SU-DHL-6 (cell line): ENCODE data around the gene ARPP19.

Experiments used
- EZH2phosphoT487 ChIP-seq: fragments of 200-600 bp; sonication (generic), shearing (Covaris generic); conservative IDR thresholded peaks from 2 replicates; pipeline ENCODE4 v1.6.1; 2018; ENCODE audit warnings: mild to moderate bottlenecking, antibody characterized with exemption, low read length, moderate library complexity, mixed read lengths
- TF ChIP-seq, protein P1 (sequence below): fragments of 200-600 bp; sonication (generic); IDR thresholded peaks from one replicate; pipeline ENCODE4 v1.5.1; 2017; ENCODE audit warnings: antibody characterized with exemption, mild to moderate bottlenecking, low read length, moderate library complexity; ENCODE audit not compliant: insufficient read depth, poor library complexity, severe bottlenecking

DNA sequence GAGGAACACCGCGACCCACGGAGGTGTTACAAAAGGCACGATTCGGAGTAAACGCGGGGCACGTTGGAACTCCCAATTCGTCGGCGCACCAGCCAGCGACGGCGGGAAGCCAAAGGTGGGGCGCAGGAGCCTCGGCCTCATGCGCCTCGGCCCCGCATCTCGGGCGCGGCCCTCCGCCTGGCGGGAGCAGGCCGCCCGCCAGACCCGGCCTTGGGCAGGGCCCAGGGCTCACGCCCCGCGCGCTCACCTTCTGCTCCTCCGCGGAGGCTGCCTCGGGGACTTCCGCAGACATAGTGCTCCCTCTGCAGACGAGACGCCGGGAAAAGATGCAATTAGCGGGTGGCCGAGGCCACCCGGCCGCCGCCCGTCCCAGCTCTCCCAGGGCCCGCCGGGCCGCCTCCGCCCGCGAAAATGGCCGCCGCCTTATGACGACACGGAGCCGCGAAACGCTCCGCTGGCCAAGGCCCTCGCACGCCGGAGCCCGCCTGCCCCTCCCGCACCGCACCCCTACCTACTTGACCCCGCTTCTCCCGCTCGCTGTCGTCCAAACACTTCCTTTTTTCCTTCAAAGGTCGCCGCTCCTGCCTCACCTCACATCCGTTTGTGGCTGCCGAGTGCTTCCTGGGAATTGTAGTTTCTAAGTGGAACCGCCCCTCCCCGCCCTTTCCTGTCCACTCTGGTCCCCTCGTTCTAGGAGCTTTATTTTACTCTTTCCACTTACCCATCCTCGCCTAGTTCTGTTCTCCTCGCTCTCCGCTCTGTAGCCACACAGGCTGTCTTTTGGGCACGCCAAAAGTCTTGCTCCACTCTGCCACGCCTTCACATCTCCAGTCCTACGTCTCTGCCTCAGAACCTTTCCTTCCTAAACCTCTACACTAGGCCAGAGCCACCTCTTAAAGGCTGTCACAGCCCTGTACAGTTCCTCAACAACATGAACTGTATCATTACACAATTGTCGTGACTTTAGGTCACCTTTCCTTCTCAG is at the start of gene ARPP19:
- TF ChIP-seq, protein P1, sequence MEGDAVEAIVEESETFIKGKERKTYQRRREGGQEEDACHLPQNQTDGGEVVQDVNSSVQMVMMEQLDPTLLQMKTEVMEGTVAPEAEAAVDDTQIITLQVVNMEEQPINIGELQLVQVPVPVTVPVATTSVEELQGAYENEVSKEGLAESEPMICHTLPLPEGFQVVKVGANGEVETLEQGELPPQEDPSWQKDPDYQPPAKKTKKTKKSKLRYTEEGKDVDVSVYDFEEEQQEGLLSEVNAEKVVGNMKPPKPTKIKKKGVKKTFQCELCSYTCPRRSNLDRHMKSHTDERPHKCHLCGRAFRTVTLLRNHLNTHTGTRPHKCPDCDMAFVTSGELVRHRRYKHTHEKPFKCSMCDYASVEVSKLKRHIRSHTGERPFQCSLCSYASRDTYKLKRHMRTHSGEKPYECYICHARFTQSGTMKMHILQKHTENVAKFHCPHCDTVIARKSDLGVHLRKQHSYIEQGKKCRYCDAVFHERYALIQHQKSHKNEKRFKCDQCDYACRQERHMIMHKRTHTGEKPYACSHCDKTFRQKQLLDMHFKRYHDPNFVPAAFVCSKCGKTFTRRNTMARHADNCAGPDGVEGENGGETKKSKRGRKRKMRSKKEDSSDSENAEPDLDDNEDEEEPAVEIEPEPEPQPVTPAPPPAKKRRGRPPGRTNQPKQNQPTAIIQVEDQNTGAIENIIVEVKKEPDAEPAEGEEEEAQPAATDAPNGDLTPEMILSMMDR: no peak
- TF ChIP-seq EZH2phosphoT487: no peak
